Breast epithelium (tissue), 3 donors: ENCODE data around the gene RAB6A.

Experiments used
- POLR2A ChIP-seq: fragments of 450-650 bp; IDR thresholded peaks from one replicate; pipeline ENCODE4 v1.6.1; 2016; ENCODE audit warnings: antibody characterized with exemption, mild to moderate bottlenecking, moderate library complexity
- POLR2AphosphoS5 ChIP-seq, 3 donors: sonication (generic); formaldehyde crosslinking; IDR thresholded peaks; one replicate each; pipeline ENCODE4 v1.6.1; 2017; ENCODE audit warnings: antibody characterized with exemption in 3 of 3
- TF ChIP-seq, protein P1 (sequence below), 3 donors: fragments of 450-650 bp; IDR thresholded peaks; one replicate each; pipeline ENCODE4 v1.5.1; 2016 to 2017; ENCODE audit warnings: antibody characterized with exemption in 3 of 3, mild to moderate bottlenecking in 3 of 3, moderate library complexity in 3 of 3

DNA sequence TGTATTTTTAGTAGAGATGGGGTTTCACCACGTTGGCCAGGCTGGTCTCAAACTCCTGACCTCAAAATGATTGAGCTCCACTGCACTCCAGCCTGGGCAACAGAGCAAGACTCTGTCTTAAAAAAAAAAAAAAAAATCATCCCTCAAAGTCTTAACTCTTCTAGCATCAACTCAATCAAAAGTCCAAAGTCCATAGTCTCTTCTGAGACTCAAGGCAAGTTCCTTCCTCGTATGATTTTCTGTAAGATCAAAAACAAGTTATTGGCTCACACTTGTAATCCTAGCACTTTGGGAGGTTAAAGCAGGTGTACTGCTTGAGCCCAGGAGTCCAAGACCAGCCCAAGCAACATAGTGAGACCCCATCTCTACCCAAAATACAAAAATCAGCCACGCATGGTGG, 90.1 kb downstream of the RAB6A start:
- TF ChIP-seq, protein P1, sequence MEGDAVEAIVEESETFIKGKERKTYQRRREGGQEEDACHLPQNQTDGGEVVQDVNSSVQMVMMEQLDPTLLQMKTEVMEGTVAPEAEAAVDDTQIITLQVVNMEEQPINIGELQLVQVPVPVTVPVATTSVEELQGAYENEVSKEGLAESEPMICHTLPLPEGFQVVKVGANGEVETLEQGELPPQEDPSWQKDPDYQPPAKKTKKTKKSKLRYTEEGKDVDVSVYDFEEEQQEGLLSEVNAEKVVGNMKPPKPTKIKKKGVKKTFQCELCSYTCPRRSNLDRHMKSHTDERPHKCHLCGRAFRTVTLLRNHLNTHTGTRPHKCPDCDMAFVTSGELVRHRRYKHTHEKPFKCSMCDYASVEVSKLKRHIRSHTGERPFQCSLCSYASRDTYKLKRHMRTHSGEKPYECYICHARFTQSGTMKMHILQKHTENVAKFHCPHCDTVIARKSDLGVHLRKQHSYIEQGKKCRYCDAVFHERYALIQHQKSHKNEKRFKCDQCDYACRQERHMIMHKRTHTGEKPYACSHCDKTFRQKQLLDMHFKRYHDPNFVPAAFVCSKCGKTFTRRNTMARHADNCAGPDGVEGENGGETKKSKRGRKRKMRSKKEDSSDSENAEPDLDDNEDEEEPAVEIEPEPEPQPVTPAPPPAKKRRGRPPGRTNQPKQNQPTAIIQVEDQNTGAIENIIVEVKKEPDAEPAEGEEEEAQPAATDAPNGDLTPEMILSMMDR (IDR thresholded peaks at IDR 0.05), result no peak
- TF ChIP-seq POLR2A (no peak), POLR2AphosphoS5 (IDR thresholded peaks at IDR 0.05) (no peak)
